Lower lobe of right lung (tissue), 2 donors: Measurements from ENCODE around the gene TRUB2. TPM values are rescaled to one million over a fixed set of nuclear protein-coding genes. Genes with fewer than 3 reads are reported as not detected.
A peak's percentile ranks its signal among the peaks of the same experiment; 100 is the strongest.

Experiments used
- ATAC-seq, 2 donors: fragments of 200-7000 bp; cut with Tn5 transposase; one replicate each; pipeline ENCODE4 v1.9.1; 2020 to 2022; ENCODE audit warnings: mild to moderate bottlenecking in 2 of 2, moderate library complexity in 2 of 2
- DNase-seq: peaks from one replicate; pipeline ENCODE4 v3.0.0-alpha.2; 2020
- H3K27ac ChIP-seq: fragments of 200-600 bp; one replicate; pipeline ENCODE4 v1.8.0; 2022
- H3K27me3 ChIP-seq: fragments of 200-600 bp; one replicate; pipeline ENCODE4 v1.8.0; 2022; ENCODE audit warnings: low read depth
- H3K36me3 ChIP-seq: fragments of 200-600 bp; one replicate; pipeline ENCODE4 v1.8.0; 2022; ENCODE audit warnings: mild to moderate bottlenecking
- H3K4me1 ChIP-seq: fragments of 200-600 bp; one replicate; pipeline ENCODE4 v1.8.0; 2022
- H3K4me3 ChIP-seq: fragments of 200-600 bp; one replicate; pipeline ENCODE4 v1.8.0; 2022; ENCODE audit warnings: mild to moderate bottlenecking
- H3K9me3 ChIP-seq: fragments of 200-600 bp; one replicate; pipeline ENCODE4 v1.8.0; 2022
- intact Hi-C: fragments of 100-400 bp; cut with DNase I; formaldehyde crosslinking; loops from one replicate; pipeline ENCODE4 v1.11.0; 2022
- total RNA-seq: library from RNA; stranded (reverse); fragmentation: NEBNext Ultra II Directional; extraction: Animal tissue kit (Norgen Biotek cat#: 25700); gene quantifications from one replicate; pipeline ENCODE4 v1.2.1, GENCODE V29; 2021
- TF ChIP-seq, protein P1 (sequence below): fragments of 200-600 bp; IDR thresholded peaks from one replicate; pipeline ENCODE4 v1.8.0; 2022; ENCODE audit warnings: antibody characterized with exemption, mild to moderate bottlenecking
- donor health status: DM: no; HTN: yes; CAD: no; lungs with severe emphysema.

Gene TRUB2
- total RNA-seq, 1 donor from 2014 or later: 18.1 TPM

DNA sequence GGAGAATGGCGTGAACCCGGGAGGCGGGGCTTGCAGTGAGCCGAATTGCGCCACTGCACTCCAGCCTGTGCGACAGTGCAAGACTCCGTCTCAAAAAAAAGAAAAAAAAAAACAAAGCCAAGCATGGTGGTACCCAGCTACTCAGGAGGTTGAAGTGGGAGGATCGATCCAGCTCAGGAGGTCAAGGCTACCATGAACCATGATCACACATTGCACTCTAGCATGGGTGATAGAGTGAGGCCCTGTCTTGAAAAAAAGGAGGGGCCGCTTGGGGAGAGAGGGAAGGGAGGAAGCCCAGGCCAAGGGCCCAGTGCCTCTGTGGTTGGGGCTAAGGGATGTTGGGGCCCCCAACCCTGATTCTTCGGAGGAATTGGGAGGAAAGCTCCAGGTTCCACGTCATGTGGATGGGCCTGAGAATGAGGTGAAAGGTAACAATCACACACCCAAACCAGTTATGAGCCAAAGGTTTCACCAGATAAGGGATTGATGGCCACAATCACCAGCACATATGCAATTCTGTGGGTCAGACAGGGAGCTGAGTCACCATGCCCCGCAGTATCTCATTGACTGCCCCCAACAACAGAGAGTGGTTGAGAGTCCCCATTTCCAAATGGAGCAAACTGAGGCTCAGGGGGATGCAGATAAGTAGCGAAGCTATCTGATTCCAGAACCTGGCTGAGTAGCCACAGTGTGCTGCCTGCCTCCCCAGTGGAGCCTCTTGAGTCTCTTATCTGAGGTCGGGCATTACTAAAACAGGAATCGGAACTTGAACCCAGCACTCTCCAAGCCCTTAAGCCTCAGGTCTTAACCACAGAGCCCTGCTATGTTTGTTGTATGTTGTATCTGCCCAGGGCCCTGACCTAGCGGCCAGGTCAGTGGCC, 25.7 kb downstream of the TRUB2 start:
- Histone ChIP-seq H3K27me3 (no peaks in the 10 kb centered on the region), H3K9me3 (no peaks in the 10 kb centered on the region), H3K4me1 (peaks cover 7% of the 10 kb centered on the region), H3K27ac (peak overlapping the region; percentile 62), H3K4me3 (no peak overlapping the region), H3K36me3 (no peaks in the 10 kb centered on the region)
- ATAC-seq (no peak), DNase-seq (no peak)
- intact Hi-C loops: no loop called here
- TF ChIP-seq, protein P1, sequence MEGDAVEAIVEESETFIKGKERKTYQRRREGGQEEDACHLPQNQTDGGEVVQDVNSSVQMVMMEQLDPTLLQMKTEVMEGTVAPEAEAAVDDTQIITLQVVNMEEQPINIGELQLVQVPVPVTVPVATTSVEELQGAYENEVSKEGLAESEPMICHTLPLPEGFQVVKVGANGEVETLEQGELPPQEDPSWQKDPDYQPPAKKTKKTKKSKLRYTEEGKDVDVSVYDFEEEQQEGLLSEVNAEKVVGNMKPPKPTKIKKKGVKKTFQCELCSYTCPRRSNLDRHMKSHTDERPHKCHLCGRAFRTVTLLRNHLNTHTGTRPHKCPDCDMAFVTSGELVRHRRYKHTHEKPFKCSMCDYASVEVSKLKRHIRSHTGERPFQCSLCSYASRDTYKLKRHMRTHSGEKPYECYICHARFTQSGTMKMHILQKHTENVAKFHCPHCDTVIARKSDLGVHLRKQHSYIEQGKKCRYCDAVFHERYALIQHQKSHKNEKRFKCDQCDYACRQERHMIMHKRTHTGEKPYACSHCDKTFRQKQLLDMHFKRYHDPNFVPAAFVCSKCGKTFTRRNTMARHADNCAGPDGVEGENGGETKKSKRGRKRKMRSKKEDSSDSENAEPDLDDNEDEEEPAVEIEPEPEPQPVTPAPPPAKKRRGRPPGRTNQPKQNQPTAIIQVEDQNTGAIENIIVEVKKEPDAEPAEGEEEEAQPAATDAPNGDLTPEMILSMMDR: no peak

DNA sequence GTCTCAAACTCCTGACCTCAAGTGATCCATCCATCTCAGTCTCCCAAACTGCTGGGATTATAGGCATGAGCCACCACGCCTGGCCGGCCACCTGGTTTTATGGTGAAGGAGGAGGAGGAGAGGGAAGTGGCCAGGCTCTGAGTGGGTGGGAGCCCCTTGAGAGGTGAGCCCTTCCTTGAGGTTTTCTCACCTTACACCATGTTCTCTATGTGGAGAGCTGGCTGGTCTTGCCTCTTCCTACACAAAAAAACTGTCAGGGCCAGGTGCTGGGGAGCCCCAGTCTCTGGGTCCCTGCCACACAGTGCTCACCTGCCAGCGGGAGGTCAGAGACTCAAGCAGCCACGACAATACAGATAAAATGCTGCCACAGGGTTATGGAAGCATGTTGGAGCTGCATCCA, 28.1 kb downstream of the TRUB2 start:
- Histone ChIP-seq H3K9me3 (no peaks in the 10 kb centered on the region), H3K27me3 (no peaks in the 10 kb centered on the region), H3K4me1 (peaks cover 7% of the 10 kb centered on the region), H3K27ac (no peak overlapping the region), H3K36me3 (no peaks in the 10 kb centered on the region), H3K4me3 (no peak overlapping the region)
- TF ChIP-seq, protein P1: no peak
- ATAC-seq (no peak), DNase-seq (no peak)
- intact Hi-C loops: no loop called here

DNA sequence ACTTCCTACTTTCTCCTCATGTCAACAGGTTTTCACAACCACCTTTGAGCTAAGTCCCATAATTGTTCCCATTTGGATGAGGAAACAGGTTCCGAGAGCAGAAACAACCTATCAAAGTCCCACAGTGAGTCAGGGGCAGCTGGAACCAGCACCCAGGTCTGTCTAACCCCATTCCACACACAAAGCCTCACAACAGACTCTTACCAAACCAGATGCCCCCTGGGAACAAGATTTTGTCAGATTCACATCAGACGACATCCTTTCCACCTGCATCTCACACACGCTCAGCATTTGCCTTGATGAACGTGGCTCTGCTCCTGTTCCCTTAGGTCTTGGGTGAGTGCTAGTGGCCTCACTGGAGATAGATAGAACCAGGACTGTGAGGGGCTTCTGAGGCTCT, 29.2 kb downstream of the TRUB2 start:
- Histone ChIP-seq H3K27ac (no peak overlapping the region), H3K4me3 (no peak overlapping the region), H3K36me3 (peaks cover 10% of the 10 kb centered on the region), H3K9me3 (no peaks in the 10 kb centered on the region), H3K27me3 (no peaks in the 10 kb centered on the region), H3K4me1 (peaks cover 7% of the 10 kb centered on the region)
- DNase-seq (no peak), ATAC-seq (no peak)
- TF ChIP-seq, protein P1: no peak
- intact Hi-C loops: no loop called here

DNA sequence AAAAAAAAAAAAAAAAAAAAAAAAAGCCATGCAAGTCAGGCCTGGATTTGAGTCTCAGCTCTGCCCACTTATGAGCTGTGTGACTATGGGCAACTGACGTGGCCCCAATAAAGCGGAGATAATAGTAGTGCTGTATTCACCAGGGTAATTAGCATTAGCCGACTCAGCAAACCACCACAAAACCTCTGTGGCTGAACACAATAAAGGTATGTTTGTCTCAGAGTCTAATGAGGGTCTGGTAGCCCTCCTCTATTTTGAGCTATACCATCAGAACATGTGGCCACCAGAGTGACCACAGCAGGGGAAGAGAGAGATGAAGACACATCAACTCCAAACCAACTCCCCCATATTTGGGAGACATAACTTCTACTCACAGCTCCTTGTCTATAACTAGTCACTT, 30.2 kb downstream of the TRUB2 start:
- Histone ChIP-seq H3K27ac (no peak overlapping the region), H3K27me3 (no peaks in the 10 kb centered on the region), H3K4me1 (peaks cover 7% of the 10 kb centered on the region), H3K9me3 (no peaks in the 10 kb centered on the region), H3K4me3 (no peak overlapping the region), H3K36me3 (peaks cover 10% of the 10 kb centered on the region)
- no peak for ATAC-seq
- no peak for DNase-seq
- intact Hi-C loops: no loop called here
- TF ChIP-seq, protein P1: no peak

DNA sequence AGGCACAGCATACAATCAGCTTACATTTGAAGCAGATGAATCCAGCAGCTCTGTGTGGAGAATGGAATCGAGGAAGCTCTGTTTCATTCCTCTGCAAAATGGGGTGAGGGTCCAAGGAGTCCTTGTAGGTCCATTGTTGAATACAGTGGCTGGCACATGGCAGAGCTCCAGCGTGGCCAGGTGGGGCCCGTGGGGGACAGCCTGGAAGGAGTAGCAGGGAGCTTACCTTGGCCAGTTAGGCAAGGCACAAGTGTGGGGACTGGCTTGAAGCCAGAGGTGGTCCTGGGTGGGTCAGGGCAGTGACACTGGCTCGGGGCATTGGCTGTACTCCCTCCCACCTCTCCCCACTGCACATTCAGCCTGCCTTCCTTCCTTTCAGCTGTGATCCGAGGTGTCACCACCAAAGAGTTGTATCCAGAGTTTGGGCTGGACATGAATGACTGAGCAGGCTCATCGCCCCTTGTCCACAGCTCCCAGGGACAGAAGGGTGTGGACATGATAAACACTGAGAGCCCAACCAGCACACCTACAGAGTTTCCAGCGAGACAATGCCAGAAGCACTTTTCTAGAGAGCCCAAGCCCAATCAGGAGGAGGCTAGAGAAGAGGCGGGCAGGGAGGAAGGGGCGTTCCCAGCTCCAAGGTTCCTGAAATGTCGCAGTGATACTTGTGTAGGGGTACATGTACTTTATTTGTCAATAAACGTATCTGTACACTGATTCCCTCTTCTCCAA, 33.8 kb downstream of the TRUB2 start:
- no peak overlapping the region for H3K4me3 ChIP-seq
- H3K9me3 ChIP-seq: no peaks in the 10 kb centered on the region
- no peaks in the 10 kb centered on the region for H3K27me3 ChIP-seq
- H3K4me1 ChIP-seq: no peaks in the 10 kb centered on the region
- no peak for DNase-seq
- ATAC-seq: no peak
- intact Hi-C loops: no loop called here
- H3K27ac ChIP-seq: no peak overlapping the region
- TF ChIP-seq, protein P1: no peak
- H3K36me3 ChIP-seq: peaks cover 31% of the 10 kb centered on the region
